HEK293T (cell line): Measurements from ENCODE around the gene GTF3C5.

ENCODE experiments used
- ARNT ChIP-seq: fragments of 450-650 bp; IDR thresholded peaks from 2 replicates; pipeline ENCODE4 v1.6.1; 2017; ENCODE audit warnings: mild to moderate bottlenecking
- BHLHE40 ChIP-seq: fragments of 450-650 bp; IDR thresholded peaks from 2 replicates; pipeline ENCODE4 v1.6.1; 2016; ENCODE audit warnings: mild to moderate bottlenecking, moderate library complexity, borderline replicate concordance
- CTBP1 ChIP-seq: fragments of 450-650 bp; IDR thresholded peaks from 2 replicates; pipeline ENCODE4 v1.6.1; 2016; ENCODE audit warnings: borderline replicate concordance
- ELF4 ChIP-seq: fragments of 450-650 bp; IDR thresholded peaks from 2 replicates; pipeline ENCODE4 v1.6.1; 2017; ENCODE audit warnings: antibody characterized with exemption
- FOXA1 ChIP-seq: fragments of 450-650 bp; IDR thresholded peaks from 2 replicates; pipeline ENCODE4 v1.6.1; 2016; ENCODE audit warnings: mild to moderate bottlenecking
- FOXK2 ChIP-seq: fragments of 450-650 bp; IDR thresholded peaks from 2 replicates; pipeline ENCODE4 v1.6.1; 2016; ENCODE audit warnings: mild to moderate bottlenecking
- FOXM1 ChIP-seq: fragments of 450-650 bp; IDR thresholded peaks from 2 replicates; pipeline ENCODE4 v1.6.1; 2017; ENCODE audit warnings: mild to moderate bottlenecking, borderline replicate concordance
- HDGF ChIP-seq: fragments of 450-650 bp; IDR thresholded peaks from 2 replicates; pipeline ENCODE4 v1.6.1; 2017; ENCODE audit warnings: antibody characterized with exemption, borderline replicate concordance
- L3MBTL2 ChIP-seq: fragments of 450-650 bp; conservative IDR thresholded peaks from 2 replicates; pipeline ENCODE4 v1.6.1; 2016; ENCODE audit warnings: mild to moderate bottlenecking
- LEF1 ChIP-seq: fragments of 450-650 bp; IDR thresholded peaks from 2 replicates; pipeline ENCODE4 v1.6.1; 2017; ENCODE audit warnings: mild to moderate bottlenecking, borderline replicate concordance
- SP1 ChIP-seq: fragments of 450-650 bp; IDR thresholded peaks from 2 replicates; pipeline ENCODE4 v1.6.1; 2017
- SUZ12 ChIP-seq: fragments of 450-650 bp; IDR thresholded peaks from 2 replicates; pipeline ENCODE4 v1.6.1; 2016; ENCODE audit warnings: mild to moderate bottlenecking
- TARDBP ChIP-seq: fragments of 450-650 bp; IDR thresholded peaks from 2 replicates; pipeline ENCODE4 v1.6.1; 2016
- TF ChIP-seq, protein P1 (sequence below): fragments of 450-650 bp; IDR thresholded peaks from 2 replicates; pipeline ENCODE4 v1.6.1; 2016

DNA sequence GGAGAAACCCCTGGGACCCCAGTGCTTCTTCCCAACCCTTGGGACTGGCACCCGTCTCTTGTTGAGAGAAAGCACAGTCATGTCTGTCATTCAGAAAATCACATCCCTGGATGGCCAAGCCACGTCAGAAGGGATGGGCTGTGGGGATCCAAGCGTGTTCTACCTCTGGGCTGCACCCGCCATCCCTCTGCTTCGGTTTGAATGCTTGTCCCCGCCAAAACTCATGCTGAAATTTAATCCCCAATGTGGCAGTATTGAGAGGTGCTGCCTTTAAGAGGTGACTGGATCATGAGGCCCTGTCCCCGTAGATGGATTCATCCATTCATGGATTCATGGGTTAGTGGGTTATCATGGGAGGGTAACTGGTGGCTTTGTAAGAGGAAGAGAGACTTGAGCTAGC lies 58.0 kb downstream of the GTF3C5 start:
- TF ChIP-seq TARDBP, result no peak
- no peak for TF ChIP-seq BHLHE40
- no peak for TF ChIP-seq SP1
- TF ChIP-seq HDGF, result no peak
- no peak for TF ChIP-seq FOXM1
- TF ChIP-seq SUZ12, result no peak
- TF ChIP-seq FOXK2, result no peak
- TF ChIP-seq ELF4, result no peak
- no peak for TF ChIP-seq ARNT
- TF ChIP-seq FOXA1, result no peak
- TF ChIP-seq, protein P1, sequence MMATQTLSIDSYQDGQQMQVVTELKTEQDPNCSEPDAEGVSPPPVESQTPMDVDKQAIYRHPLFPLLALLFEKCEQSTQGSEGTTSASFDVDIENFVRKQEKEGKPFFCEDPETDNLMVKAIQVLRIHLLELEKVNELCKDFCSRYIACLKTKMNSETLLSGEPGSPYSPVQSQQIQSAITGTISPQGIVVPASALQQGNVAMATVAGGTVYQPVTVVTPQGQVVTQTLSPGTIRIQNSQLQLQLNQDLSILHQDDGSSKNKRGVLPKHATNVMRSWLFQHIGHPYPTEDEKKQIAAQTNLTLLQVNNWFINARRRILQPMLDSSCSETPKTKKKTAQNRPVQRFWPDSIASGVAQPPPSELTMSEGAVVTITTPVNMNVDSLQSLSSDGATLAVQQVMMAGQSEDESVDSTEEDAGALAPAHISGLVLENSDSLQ, result no peak
- TF ChIP-seq CTBP1, result no peak
- no peak for TF ChIP-seq L3MBTL2
- no peak for TF ChIP-seq LEF1
